Ectodermal cell (in vitro differentiated cells): Measurements from ENCODE around the gene OR2T2.
"Not testable (repeated sequence)": the region's sequence is repeated elsewhere in the genome, so short reads cannot be mapped to it uniquely, and the experiment has no call there.

Experiments used
- H3K27ac ChIP-seq: 2 replicates; pipeline ENCODE4 v1.7.0; 2013; ENCODE audit warnings: mild to moderate bottlenecking, low read depth, low read length; ENCODE audit not compliant: insufficient read depth, poor library complexity, severe bottlenecking
- H3K27me3 ChIP-seq: 2 replicates; pipeline ENCODE4 v1.7.0; 2013; ENCODE audit warnings: mild to moderate bottlenecking, low read length; ENCODE audit not compliant: insufficient read depth, control insufficient read depth, poor library complexity, severe bottlenecking
- H3K36me3 ChIP-seq: one replicate; pipeline ENCODE4 v1.7.0; 2013; ENCODE audit warnings: low read length; ENCODE audit not compliant: control insufficient read depth, insufficient read depth
- H3K4me1 ChIP-seq: one replicate; pipeline ENCODE4 v1.7.0; 2013; ENCODE audit warnings: low read length; ENCODE audit not compliant: control insufficient read depth, insufficient read depth
- H3K4me3 ChIP-seq: 2 replicates; pipeline ENCODE4 v1.7.0; 2013; ENCODE audit warnings: low read depth, low read length, control low read depth; ENCODE audit not compliant: insufficient read depth
- H3K9me3 ChIP-seq: 2 replicates; pipeline ENCODE4 v1.7.0; 2013; ENCODE audit warnings: mild to moderate bottlenecking, low read length, moderate library complexity; ENCODE audit not compliant: control insufficient read depth
- whole genome bisulfite sequencing, 2 experiments: methylation state at CpG; one replicate each; pipeline ENCODE4 v1.1.7; 2013; ENCODE audit warnings: missing lambda C conversion rate in 2 of 2; 5-methylcytosine and 5-hydroxymethylcytosine counted together

The OR2T2 gene

DNA sequence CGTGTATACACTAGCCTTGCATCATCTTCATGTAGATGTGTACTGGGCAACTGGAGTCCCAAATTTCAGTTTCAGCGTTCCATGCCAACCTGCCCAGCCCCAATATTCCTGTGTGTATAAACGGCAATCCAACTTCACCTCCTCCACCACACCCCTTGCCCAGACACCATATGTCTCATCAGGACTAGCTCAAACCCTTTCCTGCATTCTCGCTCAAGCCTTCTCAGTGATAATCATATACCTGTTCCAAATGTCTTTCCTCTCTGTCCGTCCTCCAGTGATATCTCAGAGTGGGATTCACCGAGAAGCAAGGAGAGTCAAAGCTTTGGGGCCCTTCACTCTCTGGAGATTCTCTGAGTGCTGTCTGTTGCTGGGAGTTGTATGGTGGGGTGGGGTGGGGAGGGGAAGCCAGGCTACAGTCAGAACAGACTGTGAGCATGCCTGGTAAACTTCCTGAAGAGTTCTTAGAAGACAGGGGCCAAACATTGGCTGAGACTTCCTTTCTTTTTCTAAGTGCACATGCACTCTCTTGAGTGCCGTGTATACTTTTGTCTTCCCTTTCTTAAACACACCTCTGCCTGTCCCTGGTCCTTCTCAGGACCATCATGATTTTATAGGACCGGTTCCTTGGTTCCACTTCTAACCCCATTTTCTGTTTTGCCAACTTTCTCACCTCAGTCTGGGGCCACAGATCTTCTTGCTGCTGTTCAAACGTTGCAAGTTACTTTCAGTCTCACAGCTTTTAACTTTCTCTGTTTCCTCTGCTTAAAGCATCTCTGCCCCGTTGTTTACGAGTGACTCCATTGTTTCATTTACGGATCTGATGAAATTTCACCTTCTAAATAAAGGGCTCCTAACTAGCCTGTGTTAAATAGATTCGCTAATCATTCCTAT is 36.5 kb downstream of the OR2T2 start:
- H3K27ac ChIP-seq, H3K4me1 ChIP-seq, H3K36me3 ChIP-seq, H3K27me3 ChIP-seq, H3K4me3 ChIP-seq, H3K9me3 ChIP-seq: not testable (repeated sequence)
- WGBS, 2 experiments, result 61 to 67% methylated on average over 10 to 11 of the region's 13 CpGs

DNA sequence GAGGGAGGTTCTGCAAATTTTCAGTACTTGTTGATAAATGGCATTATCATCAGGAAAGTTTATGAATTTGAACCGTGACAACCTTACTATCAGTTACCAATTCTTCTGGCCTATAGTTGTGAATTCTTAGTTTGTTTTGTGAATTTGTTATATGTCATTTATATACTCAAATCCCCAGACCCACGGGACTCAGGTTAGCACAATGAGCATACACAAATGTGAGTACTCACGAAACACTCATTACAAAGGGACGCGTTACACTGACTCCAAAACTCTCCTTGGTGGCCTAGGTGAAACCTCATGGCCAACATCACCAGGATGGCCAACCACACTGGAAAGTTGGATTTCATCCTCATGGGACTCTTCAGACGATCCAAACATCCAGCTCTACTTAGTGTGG is 42.9 kb downstream of the OR2T2 start, which contains the start of gene OR2T5:
OR2T5 (plus strand) TSS at position 301 of the 400 bp plus-strand sequence; CDS start at position 301, 0 bp downstream.
- 82 to 95% methylated on average over 4 of the region's 6 CpGs for WGBS, 2 experiments
- not testable (repeated sequence) for H3K4me3 ChIP-seq, H3K27ac ChIP-seq, H3K9me3 ChIP-seq, H3K4me1 ChIP-seq, H3K36me3 ChIP-seq, H3K27me3 ChIP-seq

DNA sequence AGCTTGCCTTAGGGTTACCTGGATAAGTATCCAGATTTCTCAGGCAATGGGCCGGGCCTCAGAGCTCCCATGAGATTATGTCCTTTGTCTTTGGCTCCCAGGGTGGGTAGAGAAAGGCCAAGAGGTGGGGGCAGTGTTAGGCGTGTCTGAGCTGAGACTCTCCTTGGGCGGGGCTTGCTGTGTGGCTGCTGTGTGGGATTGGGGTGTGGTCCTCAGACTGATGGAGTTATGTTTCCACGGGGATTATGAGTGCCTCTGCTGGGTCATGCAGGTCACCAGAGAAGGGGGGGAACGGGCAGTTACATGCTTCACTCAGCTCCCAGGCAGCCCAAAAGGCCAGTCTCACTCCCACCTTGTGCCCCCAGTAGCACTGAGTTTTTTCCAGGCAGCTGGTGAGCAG is 51.2 kb downstream of the OR2T2 start:
- H3K4me3 ChIP-seq, H3K9me3 ChIP-seq, H3K36me3 ChIP-seq, H3K4me1 ChIP-seq, H3K27ac ChIP-seq, H3K27me3 ChIP-seq: not testable (repeated sequence)
- WGBS, 2 experiments, result no CpG with 5 or more reads among the region's 5 CpGs

DNA sequence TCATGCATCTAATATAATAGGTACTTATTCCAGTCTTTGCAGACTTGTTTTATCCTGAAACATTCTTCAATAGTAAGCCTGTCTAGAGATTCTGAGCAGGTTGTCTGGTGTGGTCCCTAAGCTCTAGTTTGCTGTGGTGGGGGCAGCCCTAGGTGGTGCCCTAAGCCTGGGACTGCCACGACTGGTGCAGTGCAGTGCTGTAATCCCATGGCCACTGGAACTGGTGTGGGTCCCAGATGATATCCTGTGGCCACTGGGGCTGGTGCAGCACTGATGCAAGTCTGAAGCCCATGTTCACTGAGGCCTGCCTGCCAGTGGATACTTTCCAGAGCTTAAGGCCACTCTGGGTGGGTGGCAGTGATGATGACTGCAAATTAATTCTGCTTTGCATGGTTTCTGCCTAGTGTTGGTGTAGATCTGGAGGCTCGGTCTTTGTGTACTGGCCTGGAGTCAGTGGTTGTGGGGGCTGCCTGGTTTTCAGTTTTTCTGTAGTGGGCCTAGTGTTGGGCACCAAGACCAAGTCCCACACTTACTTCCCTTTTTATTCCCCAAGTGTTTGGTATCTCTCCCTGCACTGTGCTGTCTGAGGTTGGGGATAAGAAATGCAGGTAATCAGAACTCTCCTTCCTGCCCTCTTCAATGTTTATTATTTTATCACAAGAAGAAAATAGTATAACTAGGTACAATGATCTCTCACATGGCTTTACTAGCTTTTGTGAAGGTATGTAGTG is 55.0 kb downstream of the OR2T2 start:
- not testable (repeated sequence) for H3K4me1 ChIP-seq, H3K27ac ChIP-seq, H3K9me3 ChIP-seq, H3K4me3 ChIP-seq, H3K36me3 ChIP-seq, H3K27me3 ChIP-seq
- 60 to 75% methylated on average over 1 of the region's 2 CpGs for WGBS, 2 experiments
